ENCODE results near the gene SEC14L2. TPM values are rescaled to one million over a fixed set of nuclear protein-coding genes. Genes with fewer than 3 reads are reported as not detected.
"Not testable (repeated sequence)": the region's sequence is repeated elsewhere in the genome, so short reads cannot be mapped to it uniquely, and the experiment has no call there.

Gene SEC14L2
- polyA plus RNA-seq, 12 donors = 1.1 to 4.3 (median 2.1) TPM; not detected in 2

DNA sequence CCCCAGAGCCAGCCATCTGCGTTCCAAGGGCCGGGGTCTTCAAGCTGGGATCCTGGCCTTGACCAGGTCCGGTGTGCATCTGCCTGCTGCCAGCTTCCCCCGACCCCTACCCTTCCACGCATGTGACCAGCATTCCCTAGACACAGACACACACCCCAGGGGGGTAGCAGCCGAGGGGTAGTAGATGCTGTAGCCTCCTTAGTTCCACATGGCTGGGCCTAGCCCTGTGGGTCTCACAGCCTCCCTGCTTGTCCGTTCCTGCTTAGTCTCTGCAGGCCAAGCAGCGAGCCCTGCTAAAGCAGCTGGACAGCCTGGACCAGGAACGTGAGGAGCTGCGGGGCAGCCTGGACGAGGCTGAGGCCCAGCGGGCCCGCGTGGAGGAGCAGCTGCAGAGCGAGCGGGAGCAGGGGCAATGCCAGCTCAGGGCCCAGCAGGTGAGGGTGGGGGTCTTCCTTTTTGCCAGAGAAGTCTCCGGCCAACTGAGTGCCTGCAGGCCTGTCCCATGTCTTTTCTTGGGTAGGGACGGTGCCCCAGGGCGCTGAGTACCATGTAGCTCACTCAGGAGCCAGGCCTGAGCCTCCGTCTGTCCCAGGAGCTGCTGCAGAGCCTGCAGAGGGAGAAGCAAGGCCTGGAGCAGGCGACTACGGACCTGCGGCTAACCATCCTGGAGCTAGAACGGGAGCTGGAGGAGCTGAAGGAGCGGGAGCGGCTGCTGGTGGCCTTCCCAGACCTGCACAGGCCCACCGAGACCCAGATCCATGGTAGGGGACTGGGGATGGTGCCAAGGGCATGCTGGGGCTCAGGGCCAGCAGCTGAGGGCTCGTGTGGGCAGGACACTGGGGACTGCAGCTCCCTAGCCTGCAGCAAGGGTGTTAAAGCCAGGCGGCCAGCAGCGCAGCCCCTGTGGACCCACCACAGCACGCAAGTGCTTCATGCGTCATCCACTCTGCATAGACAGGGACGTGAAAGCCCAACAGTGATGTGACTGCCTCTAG lies 23.2 kb upstream of the SEC14L2 start:
- no peak for DNase-seq

GRCh38 chr22:30375312-30375849 lies 21.4 kb upstream of the SEC14L2 start:
- no peak for DNase-seq

DNA sequence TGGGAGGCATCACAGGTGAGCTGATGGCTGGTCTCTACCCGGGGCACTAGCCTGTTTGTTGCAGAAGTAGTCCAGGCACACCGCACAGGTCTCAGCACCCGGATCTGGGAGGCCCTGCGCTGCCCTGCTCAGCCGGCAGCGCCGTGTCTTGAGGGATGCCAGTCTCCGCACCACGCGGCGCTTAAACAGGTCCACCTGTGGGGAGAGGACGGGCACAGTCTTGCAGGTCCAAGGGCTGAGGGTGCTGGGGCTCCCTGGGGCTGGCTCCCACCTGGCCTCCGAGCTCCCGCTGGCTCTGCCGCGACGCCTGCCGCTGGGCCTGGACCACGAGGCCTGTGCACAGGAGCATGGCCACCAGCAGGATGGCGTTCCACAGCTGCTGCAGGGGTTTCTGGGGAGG lies 16.8 kb upstream of the SEC14L2 start:
- DNase-seq = no peak

DNA sequence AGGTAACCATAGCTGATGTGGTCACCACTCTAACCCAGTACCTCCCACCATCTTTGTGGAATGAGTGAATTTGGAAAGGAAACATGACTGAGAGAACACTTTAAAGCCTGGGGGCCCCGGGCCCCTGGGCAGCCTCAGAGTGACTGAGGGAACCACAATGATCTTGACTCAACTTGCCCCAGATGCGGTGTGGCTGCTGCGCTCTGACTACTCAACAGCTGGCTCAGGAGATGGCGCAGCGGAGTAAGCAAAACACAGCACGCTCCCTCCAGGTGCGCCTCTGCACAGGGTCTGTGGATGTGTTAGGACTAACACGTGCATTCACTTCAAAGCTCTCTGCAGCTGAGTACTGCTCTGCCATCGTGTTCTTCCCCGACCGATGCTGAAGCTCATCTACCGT lies 15.6 kb upstream of the SEC14L2 start:
- no peak for DNase-seq

DNA sequence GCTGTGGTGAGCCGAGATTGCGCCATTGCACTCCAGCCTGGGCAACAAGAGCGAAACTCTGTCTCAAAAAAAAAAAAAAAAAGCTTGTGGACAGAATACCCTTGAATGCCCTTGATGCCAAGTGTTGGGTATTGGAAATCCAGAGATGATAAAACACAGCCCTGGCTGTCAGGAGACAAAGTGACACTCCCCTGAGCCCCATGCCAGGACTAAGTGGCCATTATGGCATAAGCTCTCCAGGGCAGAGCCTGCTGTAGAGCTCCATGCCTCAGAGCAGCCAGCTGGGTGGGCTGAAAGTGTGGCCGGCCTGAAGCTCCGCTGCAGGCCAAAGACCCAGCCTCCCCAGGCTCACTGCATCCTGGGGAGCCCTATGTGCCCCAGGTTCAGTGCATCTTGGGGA lies 14.5 kb upstream of the SEC14L2 start:
- DNase-seq = no peak

- DNase-seq = no peak
These were observed 13.8 kb upstream of the SEC14L2 start for GRCh38 chr22:30383061-30383460.

GRCh38 chr22:30385942-30386341 lies 10.9 kb upstream of the SEC14L2 start:
- DNase-seq = no peak

DNA sequence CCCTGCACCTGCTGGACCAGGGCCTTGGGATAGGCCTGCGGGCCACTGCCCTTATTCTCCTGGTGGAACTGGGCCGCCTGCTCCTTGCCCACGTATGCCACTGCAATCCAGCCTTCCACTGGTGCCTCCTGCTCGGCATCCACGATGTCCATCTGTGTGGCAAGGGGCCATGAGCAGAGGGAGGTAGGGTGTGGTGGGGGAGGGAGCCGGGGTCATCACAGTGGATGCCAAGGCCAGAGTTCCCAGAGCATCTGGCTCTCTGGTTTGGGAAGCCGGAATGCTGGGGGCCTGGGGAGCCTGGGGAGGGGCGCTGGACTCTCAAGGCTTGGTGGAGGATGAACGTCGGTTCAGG lies 10.2 kb upstream of the SEC14L2 start:
- no peak for DNase-seq

DNA sequence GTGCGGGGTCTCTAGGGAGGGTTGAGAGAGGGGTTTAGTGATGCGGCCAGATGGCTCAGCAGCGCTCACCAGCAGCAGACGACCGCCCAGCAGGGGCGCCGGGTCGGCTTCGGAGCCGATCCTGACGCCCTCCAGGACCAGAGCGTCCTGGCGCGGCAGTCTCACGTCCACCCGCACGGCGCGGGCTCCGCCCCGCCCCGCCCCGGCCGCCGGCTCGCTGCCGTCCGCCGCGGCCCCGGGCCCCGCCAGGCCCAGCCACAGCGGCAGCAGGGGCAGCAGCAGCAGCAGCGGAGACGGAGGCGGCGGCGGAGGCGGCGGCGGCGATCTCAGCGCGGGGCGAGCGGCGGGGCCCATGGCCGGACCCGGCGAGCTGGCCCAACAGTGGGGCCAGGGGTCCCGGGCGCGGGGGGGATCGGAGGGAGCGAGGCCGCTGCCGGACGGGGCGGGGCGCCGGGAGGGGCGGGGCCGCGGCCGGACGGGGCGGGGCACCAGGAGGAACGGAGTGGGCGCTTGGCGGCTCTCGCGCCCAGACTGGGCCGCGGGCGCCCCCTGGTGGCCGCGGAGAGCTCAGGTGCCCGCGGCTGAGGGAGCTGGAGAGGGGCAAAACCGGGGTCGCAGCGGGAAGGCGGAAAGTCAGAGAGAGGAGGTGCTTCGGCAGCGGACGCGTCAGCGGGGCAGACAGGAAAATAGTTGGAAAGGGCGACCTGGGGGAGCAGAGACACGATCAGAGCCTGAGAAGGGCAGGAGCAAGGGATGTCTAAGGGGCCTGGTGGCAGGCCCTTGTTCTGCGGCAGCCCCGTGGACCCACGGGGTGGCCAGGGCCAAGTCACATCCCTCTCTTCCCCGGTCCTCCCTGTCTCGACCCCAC lies 9.6 kb upstream of the SEC14L2 start, which contains the start of gene RNF215:
TSS of gene RNF215 (minus strand) at position 452 of the 868 bp plus-strand sequence. CDS start at position 354, 98 bp downstream.
- peak; percentile 84 for DNase-seq

GRCh38 chr22:30390974-30391691 lies 5.7 kb upstream of the SEC14L2 start:
- no peak for DNase-seq

DNA sequence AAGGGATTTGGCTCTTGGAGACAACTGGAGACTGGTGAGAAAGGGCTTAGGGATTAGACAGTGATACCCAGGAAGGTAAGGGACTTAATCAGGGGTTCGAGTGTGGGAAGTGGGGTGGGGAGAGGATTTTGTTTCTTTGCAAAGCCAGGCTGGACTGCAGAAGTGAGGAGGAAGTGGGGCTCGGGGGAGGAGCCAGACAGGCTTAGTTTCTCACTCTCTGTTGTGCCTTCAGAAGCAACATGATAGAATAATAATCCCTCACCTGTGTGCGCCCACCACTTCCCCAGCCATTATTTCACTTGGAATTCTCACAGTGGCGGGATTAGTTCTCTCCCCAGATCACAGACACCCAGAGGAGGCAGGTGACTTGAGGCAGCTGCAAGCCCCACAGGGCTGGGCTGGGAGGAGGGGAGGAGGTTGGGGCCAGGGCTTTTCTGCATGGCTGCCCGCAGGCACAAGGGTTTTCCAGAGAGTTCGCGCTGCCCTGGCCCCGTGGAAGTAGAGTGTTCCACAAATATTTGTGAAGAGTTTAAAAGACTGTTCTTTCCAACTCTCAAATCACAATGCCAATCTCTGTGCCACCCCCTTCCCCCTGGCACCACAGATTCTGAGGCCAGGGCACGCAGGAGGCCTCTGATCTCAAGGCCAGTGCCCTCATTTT lies 4.0 kb upstream of the SEC14L2 start:
- no peak for DNase-seq

DNA sequence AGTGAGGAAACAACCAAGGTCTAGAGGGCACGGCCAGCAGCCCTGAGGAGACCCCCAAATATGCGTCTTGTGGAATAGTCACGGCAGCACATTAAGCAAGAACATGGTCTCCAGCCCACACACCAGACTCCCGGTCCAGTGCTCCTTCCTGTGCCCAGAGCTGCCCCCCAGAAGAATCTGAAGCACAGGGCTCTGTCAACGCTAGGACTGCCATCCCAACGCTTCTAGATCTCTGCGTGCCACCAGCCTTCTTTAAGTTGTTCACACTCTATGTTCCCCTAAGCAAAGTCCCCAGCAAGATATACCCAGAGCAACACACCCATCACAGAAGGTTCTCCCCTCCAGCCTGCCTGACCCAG lies 3.5 kb upstream of the SEC14L2 start:
- no peak for DNase-seq

- DNase-seq = no peak
These were observed 2.9 kb upstream of the SEC14L2 start for GRCh38 chr22:30393885-30394284.

DNA sequence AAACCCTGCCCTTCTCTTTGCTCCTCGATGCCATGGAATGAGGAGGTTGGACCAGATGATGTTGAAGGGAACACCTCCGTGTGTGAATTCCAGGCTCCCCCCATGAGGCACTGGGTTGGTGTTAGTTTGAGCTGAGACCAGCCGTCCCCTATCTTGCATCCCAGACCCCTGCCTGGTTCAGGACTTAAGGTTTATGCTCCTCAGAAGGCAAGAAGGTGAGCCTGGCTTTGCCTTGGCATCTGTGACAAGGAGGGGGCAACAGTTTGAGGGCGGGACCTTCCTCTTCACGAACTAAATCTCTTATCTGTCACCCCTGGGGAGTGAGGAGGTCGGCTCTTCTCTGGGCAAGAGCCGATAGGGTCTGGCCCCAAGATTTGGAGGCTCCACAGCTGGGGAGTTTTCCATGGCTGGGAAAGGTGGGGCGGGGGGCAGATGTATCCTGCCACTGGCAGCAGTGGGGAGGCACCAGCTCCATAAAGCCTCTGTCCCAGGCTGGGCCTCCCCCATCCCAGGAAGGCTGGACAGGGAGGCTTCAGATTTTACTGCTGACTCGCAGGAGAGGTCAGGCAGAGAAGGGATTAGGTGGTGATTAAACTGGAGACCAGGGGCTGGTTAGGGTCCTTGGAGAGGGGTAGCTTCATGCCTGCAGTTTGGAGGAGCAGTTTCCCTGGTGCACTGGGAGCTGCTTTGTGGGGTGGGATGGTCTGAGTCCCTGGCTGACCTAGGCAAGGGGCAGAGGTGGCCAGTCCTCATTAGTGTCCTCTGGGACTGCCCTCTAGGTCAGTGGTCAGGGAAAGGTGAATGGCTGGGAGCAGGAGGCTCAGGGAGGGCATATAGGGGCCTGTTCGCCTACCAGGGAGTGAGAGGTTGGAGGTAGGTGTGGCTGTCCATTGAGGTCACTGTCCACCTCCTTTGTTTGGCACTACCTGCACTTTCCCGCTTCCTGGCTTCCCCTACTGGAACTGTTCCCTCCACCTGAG lies 1.1 kb downstream of the SEC14L2 start:
- DNase-seq = no peak

- DNase-seq = no peak
These were observed 2.2 kb downstream of the SEC14L2 start for GRCh38 chr22:30398685-30399680.

GRCh38 chr22:30399718-30400117 lies 2.9 kb downstream of the SEC14L2 start:
- DNase-seq = no peak

- DNase-seq = no peak
These were observed 3.3 kb downstream of the SEC14L2 start for GRCh38 chr22:30400159-30400558.

- DNase-seq = not testable (repeated sequence)
These were observed 4.2 kb downstream of the SEC14L2 start for GRCh38 chr22:30401024-30401423.
